Fibroblast of pulmonary artery (primary cell): ENCODE results near the gene SALL2.
A peak's percentile ranks its signal among the peaks of the same experiment; 100 is the strongest.

Source experiments
- DNase-seq: peaks from one replicate; pipeline ENCODE4 v3.0.0-alpha.2; 2010; ENCODE audit warnings: low read depth
- H3K4me3 ChIP-seq: replicated peaks from 2 replicates; pipeline ENCODE4 v1.5.1; 2011; ENCODE audit warnings: low read depth, mild to moderate bottlenecking, control low read depth, low read length, moderate library complexity
- TF ChIP-seq, protein P1 (sequence below): IDR thresholded peaks from 2 replicates; pipeline ENCODE4 v1.5.1; 2011; ENCODE audit warnings: mild to moderate bottlenecking, control low read depth, low read length, inconsistent platforms; ENCODE audit errors: missing control alignments

SALL2 gene

DNA sequence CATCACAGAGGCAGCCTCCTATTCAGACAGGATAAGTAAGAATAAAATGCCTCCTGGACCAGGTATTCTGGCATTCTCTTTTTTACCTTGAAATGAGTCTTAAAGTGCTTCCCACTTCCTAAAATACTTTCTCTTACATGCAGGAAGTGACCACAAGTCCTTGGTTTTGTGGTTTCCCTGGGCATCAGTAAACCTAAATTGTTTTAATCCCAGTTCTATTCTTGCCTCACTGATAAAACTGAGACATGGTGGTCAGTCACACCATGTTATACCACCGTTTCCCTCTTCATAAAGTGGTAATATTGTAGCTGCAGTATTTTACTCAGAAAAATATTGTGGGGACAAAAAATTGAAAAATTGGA is 1.2 kb upstream of the SALL2 start:
- no peak overlapping the region for H3K4me3 ChIP-seq
- TF ChIP-seq, protein P1, sequence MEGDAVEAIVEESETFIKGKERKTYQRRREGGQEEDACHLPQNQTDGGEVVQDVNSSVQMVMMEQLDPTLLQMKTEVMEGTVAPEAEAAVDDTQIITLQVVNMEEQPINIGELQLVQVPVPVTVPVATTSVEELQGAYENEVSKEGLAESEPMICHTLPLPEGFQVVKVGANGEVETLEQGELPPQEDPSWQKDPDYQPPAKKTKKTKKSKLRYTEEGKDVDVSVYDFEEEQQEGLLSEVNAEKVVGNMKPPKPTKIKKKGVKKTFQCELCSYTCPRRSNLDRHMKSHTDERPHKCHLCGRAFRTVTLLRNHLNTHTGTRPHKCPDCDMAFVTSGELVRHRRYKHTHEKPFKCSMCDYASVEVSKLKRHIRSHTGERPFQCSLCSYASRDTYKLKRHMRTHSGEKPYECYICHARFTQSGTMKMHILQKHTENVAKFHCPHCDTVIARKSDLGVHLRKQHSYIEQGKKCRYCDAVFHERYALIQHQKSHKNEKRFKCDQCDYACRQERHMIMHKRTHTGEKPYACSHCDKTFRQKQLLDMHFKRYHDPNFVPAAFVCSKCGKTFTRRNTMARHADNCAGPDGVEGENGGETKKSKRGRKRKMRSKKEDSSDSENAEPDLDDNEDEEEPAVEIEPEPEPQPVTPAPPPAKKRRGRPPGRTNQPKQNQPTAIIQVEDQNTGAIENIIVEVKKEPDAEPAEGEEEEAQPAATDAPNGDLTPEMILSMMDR: no peak
- DNase-seq: no peak

DNA sequence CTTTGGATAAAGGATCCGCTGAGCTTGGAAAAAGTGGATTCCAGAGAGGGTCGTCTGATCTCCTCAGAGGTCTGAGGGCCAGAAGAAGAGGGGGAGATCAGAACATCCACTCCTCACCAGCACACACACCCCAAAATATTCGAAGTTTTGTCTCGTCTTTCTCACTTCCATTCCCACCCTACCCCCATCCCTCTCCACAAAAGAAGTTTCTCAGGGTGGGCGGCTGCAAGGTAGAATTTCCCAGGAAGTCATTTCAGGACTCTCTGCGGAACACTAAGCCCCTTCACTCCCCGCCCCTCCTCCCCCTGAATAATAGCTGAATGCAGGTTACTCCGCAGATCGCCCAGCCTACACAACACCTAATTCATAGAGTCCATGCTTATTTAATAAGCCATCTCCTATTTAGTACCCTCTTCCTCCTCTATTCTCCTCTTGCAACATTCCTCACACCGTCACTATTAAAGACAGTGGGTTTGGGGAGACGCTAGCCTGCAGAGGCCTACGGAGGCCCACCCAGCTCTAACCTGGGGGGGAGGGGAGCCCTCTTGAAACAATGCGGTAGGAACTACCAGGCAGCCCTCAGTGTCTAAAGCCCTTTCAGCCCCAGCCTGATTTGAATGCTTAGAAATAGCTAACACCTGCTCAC is 649 bp upstream of the SALL2 start:
- H3K4me3 ChIP-seq: peak overlapping the region; percentile 70
- no peak for DNase-seq
- TF ChIP-seq, protein P1: no peak

DNA sequence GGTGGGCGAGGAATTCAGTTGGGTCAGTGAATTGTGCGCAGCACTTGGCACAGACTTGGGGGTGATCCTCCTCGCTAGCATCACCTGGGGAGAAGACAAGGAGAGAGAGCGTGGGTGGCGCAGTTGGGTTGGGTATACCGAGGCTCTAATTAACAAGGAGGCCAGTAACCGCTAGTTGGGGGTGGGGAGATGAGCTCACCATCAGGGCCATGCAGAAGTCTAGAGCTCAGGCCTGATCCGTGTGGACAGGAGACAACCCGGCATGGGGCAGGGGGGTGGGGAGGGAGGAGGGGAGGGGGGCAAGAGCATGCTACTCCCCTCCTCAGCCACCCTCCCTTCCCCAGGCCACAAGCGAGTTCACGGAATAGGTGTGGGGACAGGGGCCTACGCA is 580 bp downstream of the SALL2 start:
- TF ChIP-seq, protein P1: no peak
- DNase-seq: no peak
- peak overlapping the region; percentile 70 for H3K4me3 ChIP-seq

DNA sequence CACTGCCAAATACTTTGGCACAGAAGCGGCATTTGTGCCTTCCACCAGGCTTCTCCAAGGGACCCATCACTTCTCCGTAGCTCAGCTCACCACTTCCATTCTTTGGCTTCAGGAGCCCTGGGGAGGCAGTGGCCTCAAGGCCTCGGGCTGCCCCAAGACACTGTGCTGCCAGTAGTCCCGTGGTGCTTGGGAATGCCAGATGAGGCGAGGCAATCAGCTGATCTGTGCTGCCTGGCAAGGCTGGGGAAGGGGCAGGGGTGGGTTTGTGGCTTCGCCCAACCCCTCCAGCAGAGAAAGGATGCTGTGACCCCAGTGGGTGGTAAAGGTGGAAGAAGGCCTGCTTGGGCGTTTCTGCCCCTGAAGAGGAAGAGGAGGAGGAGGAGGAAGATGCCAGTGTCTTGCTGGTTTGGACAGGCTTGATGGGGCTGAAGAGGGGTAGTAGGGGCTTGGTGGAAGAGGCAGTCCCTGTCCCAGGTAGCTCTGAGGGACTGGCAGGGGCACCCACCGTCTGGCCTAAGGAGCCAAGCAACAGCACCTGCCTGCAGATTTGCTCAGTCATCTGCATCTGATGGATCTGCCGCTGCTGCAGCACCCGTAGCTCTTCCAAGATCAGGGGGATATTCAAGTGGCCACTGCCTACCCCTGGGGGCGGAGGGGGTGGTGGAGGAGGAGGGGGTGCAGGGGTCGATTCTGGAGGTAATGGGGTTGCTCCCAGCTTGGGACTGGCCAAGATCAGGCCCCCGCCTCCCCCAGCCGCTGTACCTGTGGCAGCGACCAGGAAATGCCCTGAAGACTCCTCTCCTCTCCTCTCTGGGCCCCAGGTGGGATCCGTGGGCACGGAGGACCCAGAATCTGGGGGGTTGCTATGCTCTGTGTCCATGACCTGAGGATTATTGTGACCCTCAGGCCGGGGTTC is 1.3 kb downstream of the SALL2 start:
- peak overlapping the region; percentile 70 for H3K4me3 ChIP-seq
- no peak for DNase-seq
- TF ChIP-seq, protein P1: no peak

DNA sequence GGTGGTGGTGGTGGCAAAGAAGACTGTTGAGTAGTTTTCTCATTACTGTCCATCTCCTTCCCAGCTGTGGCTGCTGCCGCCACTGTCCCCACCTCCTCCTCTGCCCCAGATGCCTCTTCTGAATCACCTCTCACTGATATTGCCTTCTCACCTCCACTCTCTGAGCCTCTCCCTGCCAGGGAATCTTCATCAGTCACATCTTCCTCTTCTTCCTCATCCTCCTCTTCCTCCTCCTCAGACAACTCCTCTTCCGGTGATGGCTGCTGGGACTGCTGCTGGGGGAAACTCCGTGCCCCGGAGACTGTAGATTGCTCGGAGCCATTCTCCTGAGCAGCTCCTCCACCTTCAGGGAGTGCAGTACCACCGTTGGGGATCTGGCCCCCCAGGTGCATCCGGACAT is 2.9 kb downstream of the SALL2 start:
- no peak overlapping the region for H3K4me3 ChIP-seq
- DNase-seq: no peak
- TF ChIP-seq, protein P1: no peak

DNA sequence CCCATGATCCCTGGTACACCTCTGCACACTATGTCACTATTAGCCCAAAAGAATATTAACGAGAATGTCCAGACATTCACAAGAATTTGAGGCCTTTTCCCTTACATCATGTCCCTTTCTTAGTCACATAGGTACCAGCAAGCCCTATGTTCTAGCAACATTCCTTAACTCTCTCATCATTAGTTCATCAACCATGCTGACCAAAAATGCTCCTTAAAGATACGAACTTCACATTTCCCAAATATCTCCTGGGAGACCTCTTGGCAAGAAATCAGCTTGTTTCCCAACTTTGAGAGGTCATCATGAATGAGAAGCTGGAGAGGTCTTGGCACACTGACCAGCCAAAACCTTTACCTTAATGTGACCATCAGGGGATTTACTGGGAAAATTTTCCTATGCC is 4.6 kb downstream of the SALL2 start:
- no peak overlapping the region for H3K4me3 ChIP-seq
- TF ChIP-seq, protein P1: no peak
- peak; percentile 67 for DNase-seq

DNA sequence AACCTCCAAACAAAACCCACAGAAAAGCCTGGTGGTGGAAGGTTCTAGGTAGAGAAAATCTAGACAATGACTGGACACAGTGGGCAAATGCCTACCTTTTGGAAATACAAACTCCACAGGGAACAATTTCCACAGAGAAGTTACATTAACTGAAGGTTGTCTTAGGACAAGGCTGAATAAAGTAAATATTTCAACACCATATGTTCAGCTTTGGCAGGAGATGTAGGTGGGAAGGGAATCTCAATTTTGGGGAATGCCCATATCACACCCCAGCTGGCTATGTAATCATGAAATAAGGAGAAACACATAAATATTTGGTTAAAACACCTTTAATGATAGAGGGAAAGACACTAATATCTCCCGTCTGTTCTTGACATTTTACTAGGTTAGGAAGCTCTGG is 5.4 kb downstream of the SALL2 start:
- no peak overlapping the region for H3K4me3 ChIP-seq
- TF ChIP-seq, protein P1: no peak
- no peak for DNase-seq
